Dedifferentiated amniotic fluid mesenchymal stem cell (primary cell): Measurements from ENCODE around the gene TMEM229A.
"Not testable (repeated sequence)": the region's sequence is repeated elsewhere in the genome, so short reads cannot be mapped to it uniquely, and the experiment has no call there.

Experiments used
- DNase-seq: peaks from one replicate; pipeline ENCODE4 v3.0.0-alpha.2; 2016; ENCODE audit errors: extremely low spot score

TMEM229A gene

GRCh38 chr7:124033095-124033806, 384 bp upstream of the TMEM229A start:
- DNase-seq = no peak

GRCh38 chr7:124031919-124032318, 948 bp downstream of the TMEM229A start:
- DNase-seq = no peak

GRCh38 chr7:124031406-124031805, 1.5 kb downstream of the TMEM229A start:
- DNase-seq = no peak

- DNase-seq = no peak
These were observed 1.9 kb downstream of the TMEM229A start for GRCh38 chr7:124030964-124031363.

- DNase-seq = no peak
These were observed 3.3 kb downstream of the TMEM229A start for GRCh38 chr7:124029396-124030188.

- no peak for DNase-seq
These were observed 5.6 kb downstream of the TMEM229A start for GRCh38 chr7:124027236-124027635.

- DNase-seq = not testable (repeated sequence)
These were observed 8.5 kb downstream of the TMEM229A start for GRCh38 chr7:124024329-124024728.

GRCh38 chr7:124022551-124022950, 10.3 kb downstream of the TMEM229A start:
- DNase-seq = no peak

- DNase-seq = no peak
These were observed 12.8 kb downstream of the TMEM229A start for GRCh38 chr7:124020060-124020459.

GRCh38 chr7:124013306-124013705, 19.6 kb downstream of the TMEM229A start:
- no peak for DNase-seq

GRCh38 chr7:124012864-124013263, 20.0 kb downstream of the TMEM229A start:
- DNase-seq = no peak

- no peak for DNase-seq
These were observed 23.5 kb downstream of the TMEM229A start for GRCh38 chr7:124009321-124009720.

GRCh38 chr7:124008296-124008695, 24.6 kb downstream of the TMEM229A start:
- DNase-seq = not testable (repeated sequence)

- DNase-seq = no peak
These were observed 33.2 kb downstream of the TMEM229A start for GRCh38 chr7:123999703-124000102.

- DNase-seq = no peak
These were observed 33.9 kb downstream of the TMEM229A start for GRCh38 chr7:123998921-123999320.

GRCh38 chr7:123996327-123996625, 36.6 kb downstream of the TMEM229A start:
- DNase-seq = no peak

- DNase-seq = no peak
These were observed 37.1 kb downstream of the TMEM229A start for GRCh38 chr7:123995617-123996326.

- no peak for DNase-seq
These were observed 38.4 kb downstream of the TMEM229A start for GRCh38 chr7:123994449-123994848.

- DNase-seq = no peak
These were observed 38.9 kb downstream of the TMEM229A start for GRCh38 chr7:123993996-123994395.

GRCh38 chr7:123992913-123993518, 39.9 kb downstream of the TMEM229A start:
- DNase-seq = no peak

GRCh38 chr7:123987445-123987844, 45.4 kb downstream of the TMEM229A start:
- DNase-seq = no peak
